Middle frontal gyrus (tissue), 1 donor: ENCODE results near the gene ARHGAP26.

Experiments used
- DNase-seq: peaks from one replicate; pipeline ENCODE4 v3.0.0-alpha.2; 2015; ENCODE audit warnings: low spot score; ENCODE audit errors: extremely low spot score

The ARHGAP26 gene

DNA sequence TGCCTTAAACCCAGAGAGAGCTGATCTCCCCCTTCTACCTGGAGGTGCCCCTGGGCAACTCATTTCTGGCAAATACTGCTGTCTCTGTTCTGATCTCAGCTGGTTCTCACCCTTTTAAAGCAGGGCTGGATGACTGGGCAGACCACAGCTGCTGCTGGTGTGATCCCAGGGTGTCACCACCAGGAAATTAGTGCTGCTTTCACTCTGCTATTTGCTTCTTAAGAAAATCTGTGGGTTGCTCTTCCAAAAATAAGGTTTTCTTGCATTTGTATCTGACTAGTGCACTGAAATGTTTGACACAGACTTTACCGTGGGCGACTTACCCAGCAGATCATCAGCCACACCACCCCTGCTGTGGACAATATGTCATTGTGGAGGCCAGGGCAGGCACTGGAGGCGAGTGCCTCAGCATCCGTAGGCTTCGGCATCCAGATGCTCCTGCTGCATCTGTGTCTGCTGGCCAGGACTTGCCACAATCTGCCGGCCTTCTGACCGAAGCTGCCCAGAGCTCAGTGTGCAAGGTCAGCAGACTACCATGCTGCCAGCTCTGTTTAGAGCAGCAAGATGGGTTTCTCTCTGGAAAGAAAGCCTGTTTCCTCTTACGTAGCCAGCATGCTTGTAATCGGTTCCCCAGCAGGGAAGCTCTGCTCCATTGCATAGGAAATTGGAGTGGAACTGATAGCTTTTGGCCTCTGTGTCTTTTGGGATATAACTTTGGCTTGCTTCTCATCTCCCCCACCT, 13.6 kb downstream of the ARHGAP26 start:
- no peak for DNase-seq

DNA sequence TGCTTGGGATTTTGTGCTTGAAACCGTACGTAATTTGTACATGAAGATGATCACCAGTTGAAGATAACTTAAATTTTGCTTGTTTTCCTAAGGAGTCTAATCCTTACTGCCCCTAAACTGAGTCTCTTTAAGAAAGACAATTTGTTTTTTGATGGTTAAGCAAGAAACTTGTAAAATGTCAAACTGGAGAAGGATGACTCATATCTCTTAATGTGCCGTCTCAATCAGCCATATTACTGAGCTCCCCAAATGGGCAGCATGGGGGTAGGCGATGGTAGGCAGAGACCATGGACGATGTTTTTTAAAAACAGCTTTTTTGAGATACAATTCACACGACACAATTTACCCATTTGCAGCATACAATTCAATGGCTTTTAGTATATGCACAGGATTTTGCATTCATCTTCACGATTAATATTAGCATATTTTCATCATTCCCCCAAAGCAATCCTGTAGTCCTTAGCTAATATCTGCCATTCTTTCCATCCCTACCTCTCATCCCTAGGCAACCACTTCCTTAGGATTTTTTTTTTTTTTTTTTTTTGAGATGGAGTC, 14.3 kb downstream of the ARHGAP26 start:
- no peak for DNase-seq

DNA sequence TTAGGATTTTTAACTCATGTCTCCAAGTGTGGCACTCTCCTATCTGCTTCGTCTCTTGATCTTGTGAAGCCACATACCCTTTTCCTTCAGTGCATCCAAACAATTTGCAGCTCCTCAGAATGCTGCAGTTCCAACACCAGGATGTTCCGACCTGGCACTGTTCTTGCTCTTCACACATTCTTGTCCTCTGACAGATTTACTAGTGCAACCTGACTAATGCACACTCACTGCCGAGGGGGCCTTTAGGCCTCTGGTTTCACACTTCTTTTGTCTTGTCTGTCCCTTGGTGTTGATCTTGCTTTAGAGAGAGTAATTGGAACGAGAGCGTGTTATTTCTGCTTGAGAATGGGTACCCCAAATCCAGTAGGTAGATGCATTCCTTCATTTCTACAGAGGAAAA, 15.0 kb downstream of the ARHGAP26 start:
- no peak for DNase-seq

DNA sequence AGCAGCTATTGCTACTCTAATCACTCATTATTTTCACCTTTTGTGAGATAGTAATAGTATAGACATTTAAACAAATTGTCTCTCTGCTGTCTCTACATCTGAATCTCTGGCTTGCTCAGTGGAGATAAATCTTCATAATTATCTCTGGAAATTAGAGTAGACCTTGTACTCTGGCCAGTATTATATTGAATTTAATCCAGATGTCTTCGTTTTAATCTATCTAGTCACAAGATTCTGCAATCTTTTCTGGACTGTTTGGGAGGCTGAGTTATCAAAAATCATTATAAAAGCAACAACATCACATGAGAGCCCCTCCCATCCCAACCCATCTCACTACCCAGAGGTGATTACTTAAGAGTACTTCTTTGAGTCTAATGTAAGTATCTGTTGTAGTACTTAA, 19.0 kb downstream of the ARHGAP26 start:
- no peak for DNase-seq

DNA sequence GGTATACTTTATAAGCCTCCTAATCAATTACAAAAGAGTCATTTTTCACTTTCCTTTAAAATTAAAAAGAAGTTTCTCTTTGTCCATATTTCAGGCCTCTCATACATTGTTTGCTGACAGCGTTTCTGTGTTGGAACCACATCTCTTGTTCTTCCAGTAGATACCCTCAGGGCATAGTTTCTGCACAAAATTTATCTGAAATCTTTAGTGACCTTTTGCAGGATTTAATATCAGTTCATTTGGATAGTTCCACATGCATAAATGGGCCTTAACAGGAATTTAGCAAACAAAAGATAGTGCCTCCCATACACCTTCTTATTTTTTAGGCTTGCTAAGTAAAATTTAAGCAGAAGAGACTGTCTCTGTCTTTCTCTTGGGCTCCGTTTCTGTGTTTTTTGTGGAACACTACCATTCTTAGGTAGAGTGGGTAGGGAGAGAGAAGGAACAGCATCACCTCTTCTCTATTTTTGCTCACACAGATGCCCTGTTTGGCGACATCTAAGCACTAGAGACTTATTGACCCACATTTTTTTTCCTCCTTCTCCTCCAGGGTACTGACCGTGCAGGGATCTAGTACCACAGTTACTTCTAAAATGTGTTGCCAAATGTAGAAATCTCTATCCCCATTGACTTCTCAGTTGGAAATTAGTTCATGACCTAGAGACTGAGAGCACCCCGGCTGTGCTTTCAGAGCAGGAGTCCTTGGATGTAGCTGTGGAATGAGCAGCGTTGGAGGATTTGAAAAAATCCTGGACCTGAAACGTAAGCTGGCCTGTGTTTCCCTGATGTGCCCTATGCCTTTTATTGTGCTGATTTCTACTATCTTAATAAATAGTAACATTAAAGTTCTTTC, 22.1 kb downstream of the ARHGAP26 start:
- no peak for DNase-seq

DNA sequence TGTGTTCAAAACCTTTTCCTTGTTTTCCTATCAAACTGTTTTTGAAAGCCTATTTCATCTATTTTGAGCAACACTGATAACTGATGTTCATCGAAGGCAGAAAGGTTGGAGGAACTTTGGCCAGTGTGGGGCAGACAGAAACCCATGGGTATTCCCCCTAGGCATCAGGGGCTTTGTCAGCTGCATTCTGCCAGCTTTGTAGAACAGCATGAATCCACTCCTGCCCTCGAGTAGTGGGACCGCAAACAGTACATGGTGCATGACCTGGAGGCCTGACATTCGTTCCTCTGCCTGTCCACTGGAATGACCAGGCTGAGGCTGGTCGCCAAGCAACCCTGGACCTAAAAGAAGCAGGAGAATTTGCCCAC, 22.7 kb downstream of the ARHGAP26 start:
- DNase-seq, result no peak

DNA sequence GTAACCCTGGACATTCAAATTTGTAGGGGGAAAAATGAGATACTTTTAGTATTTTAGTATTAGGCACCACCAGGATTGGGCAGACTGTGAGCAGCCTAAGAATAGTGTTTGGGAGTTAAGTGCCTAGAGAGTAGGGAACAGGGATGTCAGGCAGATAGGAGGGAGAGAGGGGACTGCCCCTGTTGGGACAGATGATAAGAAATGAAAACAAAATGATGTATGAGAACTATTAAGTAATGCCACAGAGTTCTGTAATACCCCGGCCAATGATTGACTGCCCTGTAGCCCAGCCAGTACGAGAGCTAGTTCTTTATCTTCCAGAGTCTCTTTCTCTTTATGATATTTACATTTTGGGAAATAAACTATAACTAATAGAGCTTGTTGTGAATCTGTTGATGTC, 24.4 kb downstream of the ARHGAP26 start:
- DNase-seq, result no peak

DNA sequence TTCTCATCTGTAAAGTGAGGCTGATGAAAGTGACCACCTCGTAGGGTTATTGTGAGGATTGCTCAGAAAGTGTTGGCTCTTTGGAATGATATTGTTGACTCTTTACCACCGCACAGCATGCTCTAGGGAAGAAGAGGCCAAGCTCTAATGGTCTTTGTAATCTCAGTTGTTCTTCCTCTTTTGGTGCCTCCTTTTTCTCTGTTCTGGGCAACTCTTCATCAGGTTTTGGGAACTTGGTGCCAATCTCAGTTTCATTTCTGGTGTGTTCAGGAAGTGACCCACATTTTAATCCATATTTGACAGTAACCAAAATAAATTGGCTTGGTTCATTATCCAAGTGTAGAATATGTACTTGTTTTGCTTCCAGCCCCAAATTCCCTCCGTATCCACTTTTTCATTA, 25.1 kb downstream of the ARHGAP26 start:
- DNase-seq, result no peak

DNA sequence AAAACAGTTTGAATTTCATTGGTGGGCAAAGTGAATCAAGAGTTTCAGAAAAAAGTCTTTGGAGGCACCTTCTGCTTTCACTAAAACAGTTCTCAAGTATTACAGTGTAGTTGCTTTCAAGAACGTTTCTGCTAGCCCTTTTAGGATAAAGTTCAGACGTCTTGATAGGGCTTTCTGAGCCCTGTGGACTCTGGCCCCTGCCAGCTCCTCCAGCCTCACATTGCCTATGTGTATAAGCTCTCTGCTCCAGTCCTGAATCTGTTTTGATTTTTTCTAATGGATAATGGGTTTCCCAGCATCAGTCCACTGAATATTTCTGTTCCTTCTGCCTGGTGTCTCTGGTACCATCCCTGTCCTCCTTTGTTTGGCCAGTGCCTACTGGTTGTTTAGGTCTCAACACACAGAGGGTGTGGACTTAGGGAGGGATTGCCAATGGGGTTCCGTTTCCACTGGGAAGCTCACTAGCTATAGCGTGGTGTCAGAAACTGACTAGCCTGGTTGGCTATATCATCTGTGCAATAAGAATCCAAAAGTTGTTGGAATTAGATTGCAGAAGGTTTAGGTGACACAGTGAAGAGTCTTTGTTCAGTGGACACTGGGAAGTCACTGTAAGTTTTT, 26.4 kb downstream of the ARHGAP26 start:
- no peak for DNase-seq

DNA sequence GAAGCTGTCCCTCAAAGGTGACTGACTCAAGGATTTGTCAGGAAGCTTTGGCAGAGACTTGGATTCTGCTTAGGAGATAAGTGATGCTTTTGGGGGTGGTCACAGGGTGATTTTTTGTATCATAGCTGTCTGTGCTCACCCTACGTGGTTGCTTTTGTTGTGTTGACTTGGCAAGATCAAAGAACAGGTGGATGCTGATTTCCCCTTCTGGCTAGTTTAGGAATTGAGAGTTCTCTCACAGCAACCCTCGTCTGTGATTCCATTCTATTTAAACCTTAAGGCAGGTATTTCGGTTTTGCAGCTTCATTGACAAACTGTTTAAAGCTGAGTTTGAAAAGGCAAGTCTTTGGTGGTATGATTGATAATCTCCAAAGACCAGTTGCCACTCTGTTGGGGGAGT, 27.2 kb downstream of the ARHGAP26 start:
- no peak for DNase-seq

DNA sequence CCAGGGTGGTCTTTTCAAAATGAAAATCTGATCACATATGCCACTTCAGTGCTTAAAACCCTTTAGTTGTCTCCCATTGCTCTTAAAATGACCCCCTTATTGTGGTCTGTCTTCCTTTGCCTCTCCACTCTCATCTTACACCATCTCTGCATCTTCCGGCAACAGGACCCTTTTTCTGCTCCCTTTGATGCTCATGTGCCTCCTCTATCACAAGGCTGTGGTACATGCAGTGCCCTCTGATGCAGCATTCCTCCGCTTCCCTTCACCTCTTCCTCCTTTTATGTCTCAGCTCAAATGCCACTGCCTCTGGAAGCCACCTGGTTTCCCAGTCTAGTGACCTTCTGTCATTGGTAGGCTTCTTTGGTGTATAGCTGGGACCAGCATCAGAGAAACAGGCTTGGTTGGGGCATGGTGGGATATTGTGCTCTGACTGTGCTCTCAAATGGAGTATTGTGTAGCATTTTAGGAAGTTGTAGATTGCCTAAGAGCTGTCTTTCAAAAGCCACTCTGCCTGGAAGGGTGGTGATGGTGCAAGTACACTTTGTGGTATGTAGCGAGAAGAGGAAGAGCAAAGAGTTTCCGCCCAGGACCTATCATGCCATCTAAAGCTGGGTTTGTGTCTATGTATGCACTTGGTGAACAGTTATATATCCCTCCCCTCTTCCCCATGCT, 28.1 kb downstream of the ARHGAP26 start:
- no peak for DNase-seq

DNA sequence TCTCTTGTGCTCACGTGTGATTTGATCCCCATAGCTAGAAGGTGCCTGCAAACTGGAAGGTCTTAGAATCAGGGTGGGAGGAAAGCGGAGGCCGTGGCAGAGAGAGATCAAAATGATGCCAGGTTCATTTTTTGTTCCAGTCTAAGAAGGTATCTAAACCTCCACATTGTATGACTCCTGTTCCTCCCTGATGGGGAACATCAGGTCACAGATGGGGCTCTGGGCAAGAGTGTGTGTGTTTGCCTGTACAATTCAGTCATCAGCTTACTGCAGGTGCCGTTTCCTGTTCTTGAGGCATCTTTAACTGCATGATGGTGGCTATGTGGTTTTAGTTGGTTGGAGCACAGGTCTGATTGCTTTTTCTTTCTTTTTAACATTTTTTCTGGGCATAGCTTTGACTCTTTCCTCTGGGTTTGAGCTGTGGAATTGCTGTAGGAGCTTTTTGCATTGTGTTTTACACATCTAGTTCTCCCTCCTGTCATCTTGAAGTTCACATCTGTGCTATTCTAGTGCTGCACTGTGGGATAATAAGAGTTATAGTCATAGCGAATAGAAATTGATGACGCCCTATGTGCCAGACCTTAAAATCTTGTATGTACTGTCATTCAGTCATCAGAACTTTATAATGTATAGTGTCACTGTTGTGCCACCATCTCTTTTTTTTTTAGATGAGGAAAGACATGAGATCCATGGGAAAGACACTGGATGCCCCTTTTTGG, 30.8 kb downstream of the ARHGAP26 start:
- no peak for DNase-seq

DNA sequence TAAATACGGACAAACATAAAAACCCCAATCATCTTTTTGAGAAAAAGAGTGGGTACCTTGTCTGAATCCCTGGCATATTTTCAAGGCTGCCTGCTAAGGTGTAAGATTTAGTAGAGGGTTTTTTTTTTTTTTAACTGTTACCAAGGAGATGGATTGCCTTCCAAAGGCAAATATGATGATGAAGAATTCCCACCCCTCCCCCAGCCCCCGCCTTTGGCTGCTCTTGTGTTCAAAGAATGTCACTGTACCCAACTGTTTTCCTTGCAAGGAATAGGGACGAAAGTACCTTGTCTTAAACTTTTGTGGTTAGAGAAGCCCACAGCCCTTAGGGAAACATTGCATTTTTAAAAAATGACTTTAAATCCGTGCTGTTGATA, 31.3 kb downstream of the ARHGAP26 start:
- no peak for DNase-seq

DNA sequence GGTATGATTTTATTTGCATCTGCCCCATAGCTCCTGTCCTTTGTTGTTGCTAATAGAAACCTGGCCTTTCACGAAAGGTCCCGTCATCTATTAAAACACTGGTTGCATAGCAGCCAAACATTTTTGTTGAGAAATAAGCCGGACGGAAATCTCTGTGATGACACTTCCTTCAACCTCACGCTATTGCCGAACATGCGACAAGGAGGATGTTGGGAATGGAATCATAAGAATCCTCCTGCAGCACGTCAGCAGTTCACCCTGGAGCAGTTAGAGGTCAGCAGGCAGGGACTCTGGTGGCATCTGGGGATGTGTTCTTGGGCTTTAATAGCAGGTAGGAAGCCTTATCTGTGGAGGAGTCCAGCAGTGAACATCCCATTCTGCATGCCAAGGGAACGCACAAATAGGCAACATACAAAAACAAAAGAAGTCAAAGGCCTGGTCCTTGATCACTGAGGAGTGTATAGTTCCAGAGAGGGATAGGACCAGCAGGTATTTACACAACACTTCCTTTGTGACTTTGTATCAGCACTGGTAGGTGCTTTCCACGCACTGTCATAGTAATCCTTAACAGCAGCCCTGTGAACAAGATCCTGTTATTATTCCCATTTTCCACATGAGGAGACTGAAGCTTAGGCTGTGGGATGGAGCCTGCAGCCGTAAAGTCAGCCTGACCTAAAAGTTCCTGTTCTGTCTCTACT, 33.4 kb downstream of the ARHGAP26 start:
- no peak for DNase-seq

DNA sequence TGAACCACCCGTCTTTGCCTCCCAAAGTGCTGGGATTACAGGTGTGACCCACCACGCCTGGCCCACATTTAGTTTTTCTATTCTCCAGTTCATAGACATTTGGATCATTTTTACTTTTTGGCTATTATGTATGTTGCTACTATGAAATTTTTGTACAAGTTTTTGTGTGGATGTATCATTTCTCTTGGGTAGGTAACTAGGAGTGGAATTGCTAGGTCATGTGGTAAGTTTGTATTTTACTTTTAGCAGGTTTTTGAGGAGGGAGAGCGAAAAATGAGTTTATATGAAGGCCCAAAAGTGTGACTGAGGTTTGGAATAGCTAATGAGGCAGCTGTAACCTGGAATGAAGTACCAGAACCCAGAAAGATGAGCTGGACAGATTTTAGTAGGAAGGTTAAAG, 35.2 kb downstream of the ARHGAP26 start:
- no peak for DNase-seq

DNA sequence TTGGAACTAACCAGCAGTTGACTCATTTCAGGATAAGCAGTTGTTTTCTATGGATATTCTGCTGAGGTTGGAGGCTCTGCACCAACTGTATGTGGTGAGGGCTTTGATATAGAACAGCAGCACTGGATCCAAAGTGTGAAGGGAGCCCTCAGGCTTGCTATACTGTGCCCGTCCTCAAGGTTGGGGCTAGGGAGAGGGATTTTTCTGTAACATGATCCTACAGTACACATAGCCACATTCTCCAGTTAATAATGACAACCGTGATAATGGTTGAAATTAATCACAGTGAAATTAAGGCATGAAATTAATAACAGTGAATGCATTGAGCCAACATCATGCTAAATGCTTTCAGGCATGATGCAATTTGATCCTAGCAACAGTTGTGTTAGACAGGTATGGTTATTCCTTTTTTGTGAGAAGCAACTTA, 36.7 kb downstream of the ARHGAP26 start:
- DNase-seq, result no peak

DNA sequence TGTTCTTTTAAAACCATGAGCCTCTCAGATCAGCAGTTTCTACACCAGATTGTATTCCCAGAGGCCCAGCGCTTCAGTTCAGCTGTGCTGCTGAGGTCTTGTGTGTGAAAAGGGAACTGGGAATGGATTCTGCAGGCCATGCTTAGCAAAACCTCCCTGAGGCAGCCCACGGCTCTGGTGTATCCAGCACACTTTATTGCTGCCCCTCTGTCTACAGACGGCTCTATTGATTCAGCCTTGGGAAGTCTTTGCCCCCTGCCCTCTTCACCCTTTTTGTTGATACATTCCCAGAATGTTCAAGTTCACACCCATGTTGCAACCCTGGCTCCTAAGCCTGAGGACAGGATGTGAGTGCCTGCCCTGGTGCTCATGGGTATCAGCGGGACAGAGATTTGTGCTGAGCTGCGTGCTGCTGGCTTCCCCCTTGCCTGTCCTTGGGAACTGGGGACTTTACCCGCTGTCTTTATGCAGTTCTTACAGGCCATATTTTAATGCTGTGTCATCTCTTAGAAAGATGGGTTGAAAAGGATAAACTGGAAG, 37.3 kb downstream of the ARHGAP26 start:
- no peak for DNase-seq

DNA sequence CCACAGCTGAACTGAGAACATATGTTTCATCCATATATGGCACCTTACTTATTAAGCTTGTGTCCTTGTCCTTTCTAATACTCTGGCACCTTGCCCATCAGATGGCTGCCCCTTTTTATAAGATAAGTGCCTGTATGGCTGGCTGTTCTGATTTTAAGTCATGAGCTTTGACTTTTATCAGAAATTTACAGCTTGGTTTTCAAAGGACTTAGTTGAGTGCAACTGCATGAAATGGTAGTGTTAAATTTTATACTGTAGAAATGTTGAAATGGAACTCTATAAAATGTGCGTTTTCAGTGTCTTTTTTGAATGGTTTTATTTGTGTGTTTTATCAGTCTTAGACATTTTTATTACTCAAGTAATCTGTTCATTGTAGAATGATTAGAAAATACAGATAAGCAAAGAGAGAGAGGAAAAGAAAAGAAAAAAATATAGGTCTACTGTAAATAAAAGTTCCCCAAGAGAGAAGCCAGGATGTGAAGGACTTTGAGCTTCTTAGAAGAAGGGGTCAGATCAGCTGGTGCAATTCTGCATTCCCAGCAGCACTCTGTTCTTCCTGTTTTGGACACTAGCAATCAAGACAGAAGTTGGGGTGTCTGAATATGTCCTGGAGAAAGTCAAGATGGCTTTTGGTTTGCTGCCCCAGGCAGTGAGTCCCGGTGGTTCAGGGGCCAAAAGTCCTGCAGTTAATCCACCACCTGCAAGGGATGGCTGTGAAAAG, 38.9 kb downstream of the ARHGAP26 start:
- DNase-seq, result no peak

DNA sequence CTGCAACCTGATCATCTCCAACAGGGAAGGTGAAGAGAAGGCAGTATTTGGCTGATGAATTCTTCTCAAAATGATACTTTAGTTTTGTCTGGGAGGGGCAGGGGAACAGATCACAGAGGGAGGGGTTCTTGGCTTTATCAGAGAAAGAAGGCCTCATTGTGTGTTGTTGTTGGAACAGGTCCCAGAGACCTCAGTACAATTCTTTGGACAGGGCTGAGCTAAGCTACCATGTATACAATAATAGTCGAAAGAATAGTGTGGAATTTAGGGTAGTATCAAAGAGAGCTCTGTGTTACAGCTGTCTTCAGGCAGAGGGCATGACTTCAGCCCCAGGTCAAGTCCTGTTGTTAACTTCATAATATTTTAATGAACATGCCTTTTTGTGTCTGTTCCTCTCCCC, 39.9 kb downstream of the ARHGAP26 start:
- DNase-seq, result no peak
